Measurements from ENCODE around the gene RRM2. TPM values are rescaled to one million over a fixed set of nuclear protein-coding genes. Genes with fewer than 3 reads are reported as not detected.

The RRM2 gene
- polyA plus RNA-seq, 2 of the 4 experiments (the other 2 are of a cell fraction), result 84.4 to 111 TPM

- no peak overlapping the region for H3K4me3 ChIP-seq
- ATAC-seq (no peak), FAIRE-seq (no peak), DNase-seq (ENCODE audit: low read depth in 1 of 2, low spot score in 1 of 2) (no peak)
- TF ChIP-seq PBX3 (IDR thresholded peaks at IDR 0.05), result no peak
- no peak for TF ChIP-seq RFX5 (IDR thresholded peaks at IDR 0.05)
- TF ChIP-seq, protein P1, sequence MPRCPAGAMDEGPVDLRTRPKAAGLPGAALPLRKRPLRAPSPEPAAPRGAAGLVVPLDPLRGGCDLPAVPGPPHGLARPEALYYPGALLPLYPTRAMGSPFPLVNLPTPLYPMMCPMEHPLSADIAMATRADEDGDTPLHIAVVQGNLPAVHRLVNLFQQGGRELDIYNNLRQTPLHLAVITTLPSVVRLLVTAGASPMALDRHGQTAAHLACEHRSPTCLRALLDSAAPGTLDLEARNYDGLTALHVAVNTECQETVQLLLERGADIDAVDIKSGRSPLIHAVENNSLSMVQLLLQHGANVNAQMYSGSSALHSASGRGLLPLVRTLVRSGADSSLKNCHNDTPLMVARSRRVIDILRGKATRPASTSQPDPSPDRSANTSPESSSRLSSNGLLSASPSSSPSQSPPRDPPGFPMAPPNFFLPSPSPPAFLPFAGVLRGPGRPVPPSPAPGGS (IDR thresholded peaks at IDR 0.05), result no peak
- TF ChIP-seq, protein P2, sequence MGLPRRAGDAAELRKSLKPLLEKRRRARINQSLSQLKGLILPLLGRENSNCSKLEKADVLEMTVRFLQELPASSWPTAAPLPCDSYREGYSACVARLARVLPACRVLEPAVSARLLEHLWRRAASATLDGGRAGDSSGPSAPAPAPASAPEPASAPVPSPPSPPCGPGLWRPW (IDR thresholded peaks at IDR 0.05), result no peak
- no peak for TF ChIP-seq HDAC2 (IDR thresholded peaks at IDR 0.05)
- no peak for TF ChIP-seq FOSL2 (IDR thresholded peaks at IDR 0.05)
- TF ChIP-seq FOSL2 (CRISPR knock-in tag; IDR thresholded peaks at IDR 0.05), result no peak
- no peak for TF ChIP-seq GATA3 (IDR thresholded peaks at IDR 0.05; ENCODE audit: borderline replicate concordance)
- TF ChIP-seq CHD2 (IDR thresholded peaks at IDR 0.05; ENCODE audit: low read length, partially characterized antibody), result no peak
- no peak for TF ChIP-seq CBX8 (IDR thresholded peaks at IDR 0.05)
- no peak for TF ChIP-seq HMGXB4 (CRISPR knock-in tag; IDR thresholded peaks at IDR 0.05; ENCODE audit: borderline replicate concordance)
- peaks cover 11% of the 10 kb centered on the region for H3K4me1 ChIP-seq
- CTCF ChIA-PET, result interaction anchor here (0.6 to 1.8 kb wide), 9 partner anchors 11 to 1320 kb away, joined by 3 to 10 read pairs (median 4); no protein-coding TSS in a partner anchor
- no peaks in the 10 kb centered on the region for H3K9me3 ChIP-seq
- no peak overlapping the region for H3K4me2 ChIP-seq
- H3K27ac ChIP-seq, result no peak overlapping the region
- WGBS (ENCODE audit: missing lambda C conversion rate), result 95% methylated on average over 7 of the region's 7 CpGs
- POLR2A ChIA-PET, result no interaction called here
Observed at GRCh38 chr2:10169053-10169578, 46.6 kb downstream of the RRM2 start.

DNA sequence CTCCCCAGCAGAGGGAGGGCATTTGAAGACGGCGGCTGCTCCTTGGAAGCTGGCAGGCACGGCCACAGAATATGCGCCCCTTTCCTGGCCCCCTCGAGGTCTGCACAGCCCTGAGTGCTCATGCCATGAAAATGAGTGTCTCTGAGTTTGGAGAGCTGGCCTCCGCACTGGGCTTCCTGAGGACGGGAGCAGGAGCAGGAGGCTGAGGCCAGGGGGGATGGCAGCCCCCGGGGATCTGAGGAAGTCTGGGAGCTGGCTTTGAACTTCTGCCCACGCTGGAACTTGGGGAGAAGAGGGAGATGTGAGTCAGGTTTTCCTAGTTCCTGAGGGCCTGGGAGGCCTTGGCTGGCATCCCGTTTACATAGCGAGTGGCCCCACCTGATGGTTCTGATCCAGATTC is 47.0 kb downstream of the RRM2 start:
- TF ChIP-seq HOXA7 (CRISPR knock-in tag; IDR thresholded peaks at IDR 0.05), result no peak
- TF ChIP-seq RAD21 (conservative IDR thresholded peaks at IDR 0.05 in 1 of 2, IDR thresholded peaks at IDR 0.05 in 1 of 2), result no peak
- no peak for TF ChIP-seq CBX2 (IDR thresholded peaks at IDR 0.05; ENCODE audit: borderline replicate concordance, low read depth)
- TF ChIP-seq POLR2AphosphoS2 (conservative IDR thresholded peaks at IDR 0.05; ENCODE audit: low read length), result no peak
- TF ChIP-seq KDM5A (IDR thresholded peaks at IDR 0.05), result no peak
- no peak for TF ChIP-seq NR3C1 (IDR thresholded peaks at IDR 0.05)
- TF ChIP-seq RARB (CRISPR knock-in tag; IDR thresholded peaks at IDR 0.05), result no peak
- TF ChIP-seq CTCF (IDR thresholded peaks at IDR 0.05), result no peak
- no peak for TF ChIP-seq CEBPB (IDR thresholded peaks at IDR 0.05)
- no peak for TF ChIP-seq JUN (IDR thresholded peaks at IDR 0.05)
- TF ChIP-seq ZNF302 (CRISPR knock-in tag; IDR thresholded peaks at IDR 0.05), result no peak
- TF ChIP-seq RCOR1 (IDR thresholded peaks at IDR 0.05; ENCODE audit: low read depth, low read length), result no peak
- TF ChIP-seq ZC3H11A (IDR thresholded peaks at IDR 0.05), result no peak
- TF ChIP-seq TP53 (CRISPR knock-in tag; IDR thresholded peaks at IDR 0.05), result no peak
- no peak for TF ChIP-seq FOSL2 (IDR thresholded peaks at IDR 0.05)
- TF ChIP-seq FOSL2 (CRISPR knock-in tag; IDR thresholded peaks at IDR 0.05), result no peak
- TF ChIP-seq CHD2 (IDR thresholded peaks at IDR 0.05; ENCODE audit: low read length, partially characterized antibody), result no peak
- no peak for TF ChIP-seq ZFP36 (IDR thresholded peaks at IDR 0.05; ENCODE audit: borderline replicate concordance, partially characterized antibody)
- TF ChIP-seq RFX5 (IDR thresholded peaks at IDR 0.05), result no peak
- TF ChIP-seq FOSB (CRISPR knock-in tag; IDR thresholded peaks at IDR 0.05), result no peak
- no peak for TF ChIP-seq CBX8 (IDR thresholded peaks at IDR 0.05)
- no peak for DNase-seq (ENCODE audit: low read depth in 1 of 2, low spot score in 1 of 2)
- peaks cover 11% of the 10 kb centered on the region for H3K4me1 ChIP-seq
- WGBS (ENCODE audit: missing lambda C conversion rate), result 88% methylated on average over 11 of the region's 11 CpGs
- ChIA-PET CTCF (interaction anchor here (1.2 to 2.5 kb wide), 7 partner anchors 10 to 265 kb away, joined by 3 to 10 read pairs (median 5); no protein-coding TSS in a partner anchor), POLR2A (no interaction called here)
- no peak overlapping the region for H3K4me3 ChIP-seq
- no peak for ATAC-seq
- no peak overlapping the region for H3K4me2 ChIP-seq
- no peak overlapping the region; a peak in 1 of 6 replicates for H3K27ac ChIP-seq
- no peak for FAIRE-seq
- H3K9me3 ChIP-seq, result no peaks in the 10 kb centered on the region

All from A549 (cell line).